Measurements from ENCODE around the gene PINLYP. TPM values are rescaled to one million over a fixed set of nuclear protein-coding genes. Genes with fewer than 3 reads are reported as not detected.

PINLYP gene
- total and polyA plus RNA-seq, 9 of the 15 experiments (the other 6 are each of a cell fraction or from before 2014, with no cell fraction given): 1.00 to 6.7 (median 2.2) TPM

DNA sequence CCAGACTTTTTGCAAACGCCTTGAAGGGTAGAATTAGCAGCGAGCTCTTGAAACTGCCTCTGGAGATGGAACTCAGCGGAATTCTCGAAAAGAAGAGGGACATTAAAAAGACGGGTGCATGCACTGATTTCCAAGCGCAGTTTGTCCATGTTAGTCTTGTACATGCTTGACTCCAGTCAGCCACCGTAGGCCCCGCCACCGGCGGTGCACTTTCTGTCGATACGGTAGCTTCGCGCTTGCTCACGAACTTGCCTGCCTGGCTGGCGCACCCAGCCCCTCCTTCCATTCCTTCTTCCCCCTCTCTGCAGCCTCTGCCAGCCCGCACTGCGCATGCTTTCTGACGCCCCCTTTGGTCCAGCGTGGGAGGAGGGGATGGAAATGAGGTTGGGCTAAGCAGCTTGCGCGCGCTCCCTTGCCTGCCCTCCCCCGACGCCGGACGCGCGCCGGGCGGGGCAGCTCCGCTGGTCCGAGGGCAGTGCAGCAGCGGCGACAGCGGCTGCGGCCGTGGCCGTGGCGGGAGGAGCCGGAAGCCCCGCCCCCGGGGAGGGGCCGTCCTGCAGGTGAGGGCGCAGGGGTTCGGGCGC, 42.5 kb upstream of the PINLYP start, which contains the start of gene ZNF575 (continued):
- TF ChIP-seq, protein P1, sequence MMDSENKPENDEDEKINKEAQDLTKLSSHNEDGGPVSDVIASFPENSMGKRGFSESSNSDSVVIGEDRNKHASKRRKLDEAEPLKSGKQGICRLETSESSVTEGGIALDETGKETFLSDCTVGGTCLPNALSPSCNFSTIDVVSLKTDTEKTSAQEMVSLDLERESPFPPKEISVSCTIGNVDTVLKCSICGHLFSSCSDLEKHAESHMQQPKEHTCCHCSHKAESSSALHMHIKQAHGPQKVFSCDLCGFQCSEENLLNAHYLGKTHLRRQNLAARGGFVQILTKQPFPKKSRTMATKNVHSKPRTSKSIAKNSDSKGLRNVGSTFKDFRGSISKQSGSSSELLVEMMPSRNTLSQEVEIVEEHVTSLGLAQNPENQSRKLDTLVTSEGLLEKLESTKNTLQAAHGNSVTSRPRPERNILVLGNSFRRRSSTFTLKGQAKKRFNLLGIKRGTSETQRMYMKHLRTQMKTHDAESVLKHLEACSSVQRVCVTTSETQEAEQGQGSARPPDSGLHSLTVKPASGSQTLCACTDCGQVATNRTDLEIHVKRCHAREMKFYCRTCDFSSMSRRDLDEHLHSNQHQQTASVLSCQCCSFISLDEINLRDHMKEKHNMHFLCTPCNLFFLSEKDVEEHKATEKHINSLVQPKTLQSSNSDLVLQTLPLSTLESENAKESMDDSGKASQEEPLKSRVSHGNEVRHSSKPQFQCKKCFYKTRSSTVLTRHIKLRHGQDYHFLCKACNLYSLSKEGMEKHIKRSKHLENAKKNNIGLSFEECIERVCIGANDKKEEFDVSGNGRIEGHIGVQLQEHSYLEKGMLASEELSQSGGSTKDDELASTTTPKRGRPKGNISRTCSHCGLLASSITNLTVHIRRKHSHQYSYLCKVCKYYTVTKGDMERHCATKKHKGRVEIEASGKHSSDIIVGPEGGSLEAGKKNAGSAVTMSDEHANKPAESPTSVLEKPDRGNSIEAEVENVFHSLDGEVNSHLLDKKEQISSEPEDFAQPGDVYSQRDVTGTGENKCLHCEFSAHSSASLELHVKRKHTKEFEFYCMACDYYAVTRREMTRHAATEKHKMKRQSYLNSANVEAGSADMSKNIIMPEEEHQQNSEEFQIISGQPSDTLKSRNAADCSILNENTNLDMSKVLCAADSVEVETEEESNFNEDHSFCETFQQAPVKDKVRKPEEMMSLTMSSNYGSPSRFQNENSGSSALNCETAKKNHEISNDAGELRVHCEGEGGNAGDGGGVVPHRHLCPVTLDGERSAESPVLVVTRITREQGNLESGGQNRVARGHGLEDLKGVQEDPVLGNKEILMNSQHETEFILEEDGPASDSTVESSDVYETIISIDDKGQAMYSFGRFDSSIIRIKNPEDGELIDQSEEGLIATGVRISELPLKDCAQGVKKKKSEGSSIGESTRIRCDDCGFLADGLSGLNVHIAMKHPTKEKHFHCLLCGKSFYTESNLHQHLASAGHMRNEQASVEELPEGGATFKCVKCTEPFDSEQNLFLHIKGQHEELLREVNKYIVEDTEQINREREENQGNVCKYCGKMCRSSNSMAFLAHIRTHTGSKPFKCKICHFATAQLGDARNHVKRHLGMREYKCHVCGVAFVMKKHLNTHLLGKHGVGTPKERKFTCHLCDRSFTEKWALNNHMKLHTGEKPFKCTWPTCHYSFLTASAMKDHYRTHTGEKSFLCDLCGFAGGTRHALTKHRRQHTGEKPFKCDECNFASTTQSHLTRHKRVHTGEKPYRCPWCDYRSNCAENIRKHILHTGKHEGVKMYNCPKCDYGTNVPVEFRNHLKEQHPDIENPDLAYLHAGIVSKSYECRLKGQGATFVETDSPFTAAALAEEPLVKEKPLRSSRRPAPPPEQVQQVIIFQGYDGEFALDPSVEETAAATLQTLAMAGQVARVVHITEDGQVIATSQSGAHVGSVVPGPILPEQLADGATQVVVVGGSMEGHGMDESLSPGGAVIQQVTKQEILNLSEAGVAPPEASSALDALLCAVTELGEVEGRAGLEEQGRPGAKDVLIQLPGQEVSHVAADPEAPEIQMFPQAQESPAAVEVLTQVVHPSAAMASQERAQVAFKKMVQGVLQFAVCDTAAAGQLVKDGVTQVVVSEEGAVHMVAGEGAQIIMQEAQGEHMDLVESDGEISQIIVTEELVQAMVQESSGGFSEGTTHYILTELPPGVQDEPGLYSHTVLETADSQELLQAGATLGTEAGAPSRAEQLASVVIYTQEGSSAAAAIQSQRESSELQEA (IDR thresholded peaks at IDR 0.05; ENCODE audit: low read depth): peak; percentile 96
- TF ChIP-seq DPF2 (IDR thresholded peaks at IDR 0.05): peak; percentile 31; the same call in 1 of the 2 replicates
- TF ChIP-seq, protein P2, sequence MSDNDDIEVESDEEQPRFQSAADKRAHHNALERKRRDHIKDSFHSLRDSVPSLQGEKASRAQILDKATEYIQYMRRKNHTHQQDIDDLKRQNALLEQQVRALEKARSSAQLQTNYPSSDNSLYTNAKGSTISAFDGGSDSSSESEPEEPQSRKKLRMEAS (CRISPR knock-in tag; IDR thresholded peaks at IDR 0.05): peak; percentile 18; the same call in 1 of the 2 replicates
- TF ChIP-seq, protein P3, sequence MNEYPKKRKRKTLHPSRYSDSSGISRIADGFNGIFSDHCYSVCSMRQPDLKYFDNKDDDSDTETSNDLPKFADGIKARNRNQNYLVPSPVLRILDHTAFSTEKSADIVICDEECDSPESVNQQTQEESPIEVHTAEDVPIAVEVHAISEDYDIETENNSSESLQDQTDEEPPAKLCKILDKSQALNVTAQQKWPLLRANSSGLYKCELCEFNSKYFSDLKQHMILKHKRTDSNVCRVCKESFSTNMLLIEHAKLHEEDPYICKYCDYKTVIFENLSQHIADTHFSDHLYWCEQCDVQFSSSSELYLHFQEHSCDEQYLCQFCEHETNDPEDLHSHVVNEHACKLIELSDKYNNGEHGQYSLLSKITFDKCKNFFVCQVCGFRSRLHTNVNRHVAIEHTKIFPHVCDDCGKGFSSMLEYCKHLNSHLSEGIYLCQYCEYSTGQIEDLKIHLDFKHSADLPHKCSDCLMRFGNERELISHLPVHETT (CRISPR knock-in tag; conservative IDR thresholded peaks at IDR 0.05 in 1 of 2, IDR thresholded peaks at IDR 0.05 in 1 of 2): peak in 1 of 2 experiments; percentile 76; a peak in 2 of 4 replicates
- TF ChIP-seq ZKSCAN8 (CRISPR knock-in tag; IDR thresholded peaks at IDR 0.05): no peak
- peak; percentile 66; the same call in 1 of the 2 replicates for TF ChIP-seq PHF8 (IDR thresholded peaks at IDR 0.05; ENCODE audit: borderline replicate concordance, low read length)
- TF ChIP-seq HDAC1 (IDR thresholded peaks at IDR 0.05): peak in 1 of 2 experiments; percentile 66; a peak in 1 of 4 replicates
- peak; percentile 84 for TF ChIP-seq L3MBTL2 (IDR thresholded peaks at IDR 0.05)
- no peak for TF ChIP-seq ZSCAN29 (IDR thresholded peaks at IDR 0.05)
- no peak for TF ChIP-seq MTA2 (IDR thresholded peaks at IDR 0.05; ENCODE audit: low read depth)
- peak; percentile 51; the same call in 1 of the 2 replicates for TF ChIP-seq KLF1 (tag; IDR thresholded peaks at IDR 0.05)

Data from K562 (cell line).